ENCODE results near the gene BABAM2. TPM values are rescaled to one million over a fixed set of nuclear protein-coding genes. Genes with fewer than 3 reads are reported as not detected.
A peak's percentile ranks its signal among the peaks of the same experiment; 100 is the strongest.

Gene BABAM2
- total and polyA plus RNA-seq, 9 of the 15 experiments (the other 6 are each of a cell fraction or from before 2014, with no cell fraction given): 10.9 to 37.4 (median 25.6) TPM

- DNase-seq (ENCODE audit: extremely low read depth in 1 of 4, low spot score in 3 of 4): no peak
- Histone ChIP-seq H3K27ac (ENCODE audit: extremely low read depth, low read depth, low read length) (no peak overlapping the region), H3K9me3 (replicated peaks; ENCODE audit: control insufficient read depth, insufficient read depth, low read depth, low read length) (no peaks in the 10 kb centered on the region), H3K9ac (ENCODE audit: insufficient read depth in 1 of 2, low read depth in 2 of 2, low read length in 2 of 2) (no peak overlapping the region), H2AFZ (ENCODE audit: low read depth, low read length) (no peak overlapping the region), H3K4me3 (no peak overlapping the region), H3K4me1 (replicated peaks in 1 of 2; ENCODE audit: control insufficient read depth in 2 of 2, insufficient read depth in 2 of 2, low read length in 2 of 2) (no peaks in the 10 kb centered on the region), H3K4me2 (ENCODE audit: insufficient read depth, low read length) (no peak overlapping the region), H3K79me2 (ENCODE audit: control insufficient read depth, insufficient read depth, low read length) (no peaks in the 10 kb centered on the region), H3K9me1 (ENCODE audit: control insufficient read depth, insufficient read depth, low read length) (no peaks in the 10 kb centered on the region), H3K27me3 (ENCODE audit: control insufficient read depth in 2 of 2, insufficient read depth in 2 of 2, low read length in 2 of 2) (peaks cover 3 to 11% of the 10 kb centered on the region in 2 experiments; a peak in 2 of 5 replicates), H4K20me1 (replicated peaks; ENCODE audit: control insufficient read depth, insufficient read depth, low read length) (no peaks in the 10 kb centered on the region), H3K36me3 (ENCODE audit: control insufficient read depth, insufficient read depth, low read length) (no peaks in the 10 kb centered on the region)
- WGBS (ENCODE audit: insufficient coverage, low coverage, missing lambda C conversion rate): 0% methylated on average over 3 of the region's 3 CpGs
- ChIA-PET CTCF (ENCODE audit: low intra/inter-chr PET ratio) (no interaction called here), POLR2A (no interaction called here)
- in situ Hi-C loops (cut with MboI): no loop called here
- no peak for FAIRE-seq
- intact Hi-C loops (cut with micrococcal nuclease): no loop called here
- ATAC-seq: no peak
- no TSS peak for BruUV-seq (replicated peaks)
- TF ChIP-seq SMAD1 (IDR thresholded peaks at IDR 0.05; ENCODE audit: low read depth, low read length, partially characterized antibody) (no peak), SMAD3 (CRISPR knock-in tag; conservative IDR thresholded peaks at IDR 0.05) (no peak), ZNF316 (IDR thresholded peaks at IDR 0.05) (peak; percentile 54), MAFK (IDR thresholded peaks at IDR 0.05; ENCODE audit: low read length) (peak; percentile 14; the same call in 1 of the 2 replicates)
- TF ChIP-seq, protein P1, sequence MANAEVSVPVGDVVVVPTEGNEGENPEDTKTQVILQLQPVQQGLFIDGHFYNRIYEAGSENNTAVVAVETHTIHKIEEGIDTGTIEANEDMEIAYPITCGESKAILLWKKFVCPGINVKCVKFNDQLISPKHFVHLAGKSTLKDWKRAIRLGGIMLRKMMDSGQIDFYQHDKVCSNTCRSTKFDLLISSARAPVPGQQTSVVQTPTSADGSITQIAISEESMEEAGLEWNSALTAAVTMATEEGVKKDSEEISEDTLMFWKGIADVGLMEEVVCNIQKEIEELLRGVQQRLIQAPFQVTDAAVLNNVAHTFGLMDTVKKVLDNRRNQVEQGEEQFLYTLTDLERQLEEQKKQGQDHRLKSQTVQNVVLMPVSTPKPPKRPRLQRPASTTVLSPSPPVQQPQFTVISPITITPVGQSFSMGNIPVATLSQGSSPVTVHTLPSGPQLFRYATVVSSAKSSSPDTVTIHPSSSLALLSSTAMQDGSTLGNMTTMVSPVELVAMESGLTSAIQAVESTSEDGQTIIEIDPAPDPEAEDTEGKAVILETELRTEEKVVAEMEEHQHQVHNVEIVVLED (CRISPR knock-in tag; IDR thresholded peaks at IDR 0.05): no peak
Observed at GRCh38 chr2:27856956-27857355, 33.6 kb upstream of the BABAM2 start.
